NCI-H1092 treated with DMSO at 0.1 percent for 48 hours (cell line): Measurements from ENCODE around the gene ZBTB32.

ENCODE experiments used
- DNase-seq: peaks from one replicate; lab custom pipeline; 2025; lab: John Stamatoyannopoulos, UW

ZBTB32 gene

DNA sequence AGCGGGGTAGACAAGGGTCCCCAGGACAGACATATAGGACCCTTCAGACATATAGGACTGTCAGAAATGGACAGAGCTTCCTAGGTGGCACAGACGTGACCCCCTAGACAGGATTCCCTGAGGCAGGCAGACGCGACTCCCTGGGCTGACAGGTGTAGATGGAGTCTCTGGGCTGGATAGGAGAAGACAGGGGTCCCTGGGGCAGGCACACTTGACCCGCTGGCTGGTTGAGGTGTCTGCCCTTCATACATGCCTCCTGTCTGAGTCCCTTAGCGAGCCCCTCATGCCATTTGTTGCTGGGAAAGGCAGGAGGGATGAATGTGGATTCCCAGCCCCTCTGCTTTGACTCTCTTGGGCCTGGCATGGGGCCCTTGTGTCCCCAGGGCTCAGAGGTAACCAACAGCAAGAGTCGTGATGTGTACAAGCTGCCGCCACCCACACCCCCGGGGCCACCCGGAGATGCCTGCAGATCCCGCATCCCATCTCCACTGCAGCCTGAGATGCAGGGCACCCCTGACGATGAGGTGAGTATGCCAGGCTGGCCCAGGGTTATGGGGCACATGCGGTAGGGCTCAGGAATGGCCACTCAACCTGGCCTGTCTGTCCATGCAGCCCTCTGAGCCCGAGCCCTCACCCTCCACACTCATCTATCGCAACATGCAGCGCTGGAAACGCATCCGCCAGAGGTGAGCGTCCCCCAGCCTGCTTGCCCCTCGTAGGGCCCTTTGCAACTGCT, 49.4 kb downstream of the ZBTB32 start:
- DNase-seq, result no peak

DNA sequence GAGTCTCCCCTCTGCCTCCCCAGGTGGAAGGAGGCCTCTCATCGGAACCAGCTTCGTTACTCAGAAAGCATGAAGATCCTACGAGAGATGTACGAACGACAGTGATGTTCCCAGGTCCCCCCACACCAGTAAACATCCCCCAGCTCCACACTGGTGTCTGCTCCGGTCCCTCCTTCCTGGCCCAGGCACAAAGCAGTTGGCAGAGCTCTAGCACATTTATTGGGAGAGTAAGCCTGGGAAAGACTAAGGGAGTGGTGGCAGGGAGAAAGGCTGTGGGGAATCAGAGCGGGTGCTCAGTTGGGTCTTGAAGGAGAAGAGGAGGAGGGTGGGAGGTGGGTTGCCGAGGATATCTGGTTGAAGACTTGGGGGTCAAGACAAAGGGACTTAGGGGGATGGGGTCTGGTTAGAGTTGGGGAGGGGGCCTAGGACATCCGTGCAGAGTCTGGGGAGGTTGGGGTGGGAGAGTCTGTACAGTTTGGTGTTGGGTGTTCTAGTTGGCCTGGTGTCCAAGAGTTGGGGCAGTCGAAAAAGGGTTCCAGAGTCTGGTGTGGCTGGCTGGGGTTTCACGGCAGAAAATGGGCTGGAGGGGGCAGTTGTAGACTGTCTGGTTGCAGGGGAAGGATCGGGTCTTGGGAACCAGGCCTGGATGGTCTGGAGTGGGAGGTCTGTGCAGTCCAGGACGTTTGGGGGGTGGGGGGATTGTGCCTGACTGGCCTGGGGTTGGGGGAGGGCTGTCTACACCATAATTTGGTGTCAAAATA, 50.2 kb downstream of the ZBTB32 start:
- no peak for DNase-seq

DNA sequence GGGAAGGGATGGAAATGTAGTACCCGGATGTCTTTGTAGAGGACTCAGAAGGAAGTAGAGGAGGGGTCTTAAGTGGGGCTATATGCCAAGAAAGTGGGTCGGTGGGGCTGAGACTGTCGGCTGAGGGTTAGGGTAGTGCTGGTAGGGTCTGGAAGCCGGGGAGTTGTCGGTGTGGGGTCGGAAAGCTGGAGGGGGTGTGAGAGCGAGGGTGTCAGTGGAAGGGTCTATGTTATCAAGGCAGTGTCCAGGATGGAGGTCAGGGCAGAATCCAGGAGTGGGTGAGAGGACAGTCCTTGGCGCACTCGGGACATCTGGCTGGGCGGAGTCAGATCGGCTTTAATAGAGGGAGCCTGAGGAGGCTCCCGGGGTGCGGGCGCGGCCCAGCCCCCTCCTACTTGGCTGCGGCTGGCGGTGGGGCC, 50.8 kb downstream of the ZBTB32 start:
- DNase-seq, result no peak

DNA sequence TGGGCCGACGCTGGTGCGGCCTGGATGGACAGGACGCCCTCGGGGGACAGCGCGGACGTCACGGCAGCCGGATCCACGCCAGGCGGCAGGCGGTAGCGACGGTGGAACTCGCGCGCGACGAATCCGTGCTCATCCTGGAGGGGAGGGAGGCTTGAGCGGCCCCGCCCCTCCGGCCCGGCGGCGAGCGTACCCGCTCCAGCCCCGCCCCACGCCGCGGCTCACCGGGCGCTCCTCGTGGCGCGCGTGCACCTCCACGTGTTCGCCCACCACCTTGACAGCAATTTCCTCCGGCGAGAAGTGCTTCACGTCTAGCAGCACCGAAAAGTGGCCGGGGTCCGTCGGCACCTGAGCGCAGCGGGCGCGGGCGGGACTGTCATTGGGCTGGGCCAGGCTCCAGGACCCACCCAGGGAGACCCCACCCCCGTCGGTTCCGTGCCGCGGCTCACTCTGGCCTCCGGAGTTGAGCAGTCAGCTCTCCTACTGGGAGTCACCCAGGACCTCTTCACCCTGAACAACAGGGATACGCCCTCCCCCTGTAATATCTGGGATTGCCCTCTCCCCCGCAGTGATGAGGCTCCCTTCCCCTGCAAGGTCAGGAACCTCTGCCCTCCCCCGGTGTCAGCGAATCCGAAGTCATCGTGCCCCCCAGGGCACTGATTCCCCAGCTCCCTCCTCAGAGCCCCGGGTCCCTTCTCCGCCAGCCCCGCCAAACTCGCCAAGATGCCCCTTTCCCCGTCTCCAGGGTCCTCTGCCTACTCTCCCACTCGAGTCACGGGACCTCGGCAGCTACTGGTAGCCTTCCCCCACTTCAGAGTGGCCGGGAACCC, 51.4 kb downstream of the ZBTB32 start:
- no peak for DNase-seq

DNA sequence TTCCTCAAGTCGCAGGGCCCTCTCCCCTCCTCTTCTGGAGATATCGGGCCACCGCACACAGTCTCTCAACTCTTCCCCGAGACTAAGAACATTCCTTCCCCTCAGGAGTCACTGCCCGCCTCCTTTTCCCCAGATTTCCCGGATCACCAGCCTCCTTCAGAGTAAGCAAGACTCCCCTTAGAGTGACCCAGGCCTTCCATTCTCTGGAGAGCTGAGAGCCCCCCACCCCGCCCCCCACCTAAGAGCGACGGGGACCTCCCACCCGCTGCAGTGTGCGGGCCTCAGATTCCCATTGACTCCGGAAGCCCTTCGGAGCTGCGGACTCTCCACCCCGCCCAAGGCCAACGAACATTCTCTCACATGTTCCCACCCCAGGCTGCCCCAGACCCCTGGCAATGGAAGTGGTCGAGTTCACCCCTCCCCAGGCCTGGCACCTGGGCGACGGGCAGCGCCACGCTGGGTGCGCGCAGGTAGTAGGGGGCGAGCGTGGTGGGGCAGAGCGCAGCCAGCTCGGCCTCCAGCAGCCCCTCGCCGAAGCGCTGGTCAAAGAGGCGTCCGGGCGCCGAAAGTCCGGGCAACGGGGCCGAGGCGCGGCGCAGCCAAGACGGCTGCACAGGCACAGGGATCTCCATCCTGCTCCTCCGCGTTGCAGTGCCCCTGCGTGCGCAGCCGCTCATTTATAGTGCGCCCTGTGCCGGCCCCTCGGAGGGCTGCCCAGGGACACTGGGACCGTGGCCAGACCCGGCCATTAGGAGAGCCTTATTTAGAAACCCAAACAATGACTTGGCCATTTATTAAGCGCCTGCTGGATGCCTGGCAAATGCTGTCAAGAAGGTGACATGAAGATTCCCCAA, 52.2 kb downstream of the ZBTB32 start, which contains the start of gene HSPB6:
Gene HSPB6 (minus strand): TSS at position 653 of the 854 bp plus-strand sequence. CDS start 21 bp downstream, at position 632.
- no peak for DNase-seq

DNA sequence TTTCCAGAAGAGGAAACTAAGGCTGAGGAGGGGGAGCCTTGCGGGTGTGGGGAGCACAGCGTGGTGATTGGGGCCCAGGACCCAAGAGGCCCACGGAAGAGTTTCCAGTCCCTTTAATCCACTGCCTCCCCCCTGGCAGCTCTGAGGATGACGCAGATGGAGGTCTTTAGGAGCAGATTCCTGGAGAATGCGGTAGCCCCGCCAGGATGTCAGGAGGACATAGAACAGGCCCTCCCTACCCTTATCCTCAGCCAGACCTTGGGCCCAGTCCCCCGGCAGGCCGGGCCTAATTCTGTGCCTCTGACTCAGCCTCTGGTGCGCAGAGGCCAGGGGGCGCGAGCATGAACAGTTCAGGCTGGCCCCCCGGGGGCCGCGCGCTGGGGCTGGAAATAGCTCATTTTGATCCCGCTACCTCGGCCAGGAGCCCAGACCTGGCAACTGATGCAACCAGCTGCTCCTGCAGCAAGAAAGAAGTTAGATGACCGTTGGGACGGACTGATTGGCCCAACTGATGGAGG, 52.9 kb downstream of the ZBTB32 start:
- DNase-seq, result peak; percentile 89

DNA sequence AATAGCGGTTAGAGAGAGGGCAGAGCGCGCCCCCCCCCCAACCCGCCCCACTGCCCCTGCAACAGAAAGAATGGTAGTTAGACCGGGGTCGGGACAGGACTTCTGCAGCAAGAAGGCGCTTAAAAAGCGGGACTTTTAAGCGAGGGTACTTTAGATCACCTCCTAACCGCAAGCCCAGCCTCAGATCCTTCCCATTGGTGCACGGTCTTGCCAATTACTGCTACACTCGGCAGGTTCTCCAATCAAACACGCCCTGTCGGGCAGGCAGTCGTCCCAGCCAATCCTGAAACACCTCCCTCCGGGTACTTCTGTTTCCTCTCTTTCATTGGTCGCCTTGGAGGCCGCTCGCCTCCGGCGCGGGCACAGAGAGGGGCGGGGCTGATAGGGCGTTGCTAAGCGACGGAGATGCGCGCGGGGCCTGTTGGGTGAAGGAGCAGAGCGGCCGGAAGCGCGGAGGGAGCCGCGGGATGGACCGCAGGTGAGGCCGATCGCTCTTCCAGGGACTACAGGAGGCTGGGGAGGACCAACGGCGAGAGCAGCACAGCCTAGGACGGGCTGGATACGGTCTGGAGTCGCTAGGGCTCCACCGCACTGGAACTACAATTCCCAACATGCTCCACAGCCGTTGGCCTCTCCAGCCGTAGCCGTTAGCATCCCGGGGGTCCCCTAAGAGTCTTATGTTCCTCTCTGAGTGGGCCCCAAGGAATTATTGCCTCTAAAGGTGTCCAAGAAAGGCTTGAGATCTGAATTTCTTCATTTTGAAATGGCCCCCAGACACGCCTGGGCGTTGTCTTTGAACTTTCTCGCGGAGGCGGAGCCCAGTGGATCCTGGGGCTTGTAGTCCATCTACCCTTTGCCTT, 53.6 kb downstream of the ZBTB32 start, which contains the start of gene PROSER3:
Gene PROSER3 (plus strand): TSS at position 428 of the 860 bp plus-strand sequence. CDS start 40 bp downstream, at position 468.
- DNase-seq, result peak; percentile 98

DNA sequence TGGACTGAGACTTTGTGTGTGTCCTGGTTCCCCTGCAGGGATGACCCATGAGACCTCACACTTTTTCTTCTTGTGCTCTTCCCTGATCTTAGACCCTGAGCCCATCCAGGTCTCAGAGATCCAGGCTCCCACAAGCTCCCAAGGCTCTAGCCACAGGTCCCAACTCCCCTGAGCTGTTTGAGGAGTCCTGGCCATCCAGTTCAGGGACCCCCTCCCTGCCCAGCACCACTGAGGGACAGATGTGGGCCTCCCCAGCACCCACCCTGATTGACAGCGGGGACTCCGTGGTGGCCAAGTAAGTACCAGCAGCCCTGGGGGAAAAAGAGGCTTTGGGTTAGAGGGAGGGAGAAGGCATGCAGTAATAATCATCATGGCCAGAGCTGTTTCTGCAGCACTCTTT, 55.3 kb downstream of the ZBTB32 start:
- DNase-seq, result no peak

DNA sequence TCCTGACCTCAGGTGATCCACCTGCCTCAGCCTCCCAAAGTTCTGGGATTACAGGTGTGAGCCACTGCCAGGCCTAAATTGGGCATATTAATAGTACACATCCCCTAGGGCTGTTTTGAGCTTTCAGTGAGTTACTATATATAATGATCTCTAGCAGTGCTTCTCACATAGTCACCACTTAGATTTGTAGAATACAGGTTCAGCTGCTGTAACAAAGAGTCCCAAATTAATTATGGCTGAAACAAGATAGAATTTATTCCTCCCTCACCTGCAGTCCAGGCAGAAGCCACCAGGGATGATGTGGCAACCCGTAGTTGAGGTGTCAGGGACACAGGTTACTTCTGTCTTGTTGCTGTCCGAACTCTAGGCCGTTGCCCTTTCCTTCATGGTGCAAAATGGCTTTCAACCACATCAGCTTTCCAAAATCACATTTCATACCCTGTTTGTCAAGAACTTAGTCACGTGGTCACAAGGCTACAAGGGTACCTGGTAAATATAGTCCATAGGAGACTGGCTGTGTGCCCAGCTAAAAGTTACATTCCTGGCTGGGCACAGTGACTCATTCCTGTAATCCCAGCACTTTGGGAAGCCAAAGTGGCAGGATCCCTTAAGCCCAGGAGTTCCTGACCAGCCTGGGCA, 56.5 kb downstream of the ZBTB32 start:
- DNase-seq, result no peak

DNA sequence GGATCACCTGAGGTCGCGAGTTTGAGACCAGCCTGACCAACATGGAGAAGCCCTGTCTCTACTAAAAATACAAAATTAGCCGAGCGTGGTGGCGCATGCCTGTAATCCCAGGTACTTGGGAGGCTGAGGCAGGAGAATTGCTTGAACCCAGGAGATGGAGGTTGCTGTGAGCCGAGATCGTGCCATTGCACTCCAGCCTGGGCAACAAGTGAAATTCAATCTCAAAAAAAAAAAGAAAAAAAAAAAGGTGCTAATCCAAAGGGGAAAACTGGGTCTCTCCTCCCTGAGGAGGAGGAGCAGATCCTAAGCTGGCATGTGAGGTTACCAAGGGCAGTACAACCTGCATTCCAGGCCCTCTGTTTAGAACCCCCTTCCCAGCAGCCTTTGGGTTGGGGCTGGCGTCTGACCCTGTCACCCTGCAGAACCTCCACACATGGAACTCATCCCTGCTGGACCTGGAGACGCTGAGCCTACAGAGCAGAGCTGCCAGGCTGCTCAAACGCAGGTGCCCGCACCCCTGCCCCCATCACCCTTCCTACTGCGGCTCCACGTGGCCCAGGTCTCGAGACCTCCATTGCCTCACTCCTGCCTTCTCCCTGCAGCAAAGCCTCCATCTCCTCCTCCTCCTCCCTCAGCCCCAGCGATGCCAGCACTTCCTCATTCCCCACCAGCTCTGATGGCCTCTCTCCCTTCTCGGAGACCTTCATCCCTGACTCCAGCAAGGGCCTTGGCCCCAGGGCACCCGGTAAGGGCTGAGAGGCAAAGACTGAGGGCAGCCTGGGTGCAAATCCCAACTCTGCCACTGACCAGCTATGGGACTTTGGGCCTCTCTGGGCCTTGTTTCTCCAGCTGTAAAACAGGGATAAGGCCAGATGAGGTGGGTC, 60.3 kb downstream of the ZBTB32 start:
- DNase-seq, result no peak
